NCI-H2081 (cell line): ENCODE data around the gene CACNA2D4.
"Not testable (repeated sequence)": the region's sequence is repeated elsewhere in the genome, so short reads cannot be mapped to it uniquely, and the experiment has no call there.

Source experiments
- DNase-seq, 2 experiments: peaks; one replicate each; lab custom pipeline; 2025; lab: John Stamatoyannopoulos, UW

The CACNA2D4 gene

DNA sequence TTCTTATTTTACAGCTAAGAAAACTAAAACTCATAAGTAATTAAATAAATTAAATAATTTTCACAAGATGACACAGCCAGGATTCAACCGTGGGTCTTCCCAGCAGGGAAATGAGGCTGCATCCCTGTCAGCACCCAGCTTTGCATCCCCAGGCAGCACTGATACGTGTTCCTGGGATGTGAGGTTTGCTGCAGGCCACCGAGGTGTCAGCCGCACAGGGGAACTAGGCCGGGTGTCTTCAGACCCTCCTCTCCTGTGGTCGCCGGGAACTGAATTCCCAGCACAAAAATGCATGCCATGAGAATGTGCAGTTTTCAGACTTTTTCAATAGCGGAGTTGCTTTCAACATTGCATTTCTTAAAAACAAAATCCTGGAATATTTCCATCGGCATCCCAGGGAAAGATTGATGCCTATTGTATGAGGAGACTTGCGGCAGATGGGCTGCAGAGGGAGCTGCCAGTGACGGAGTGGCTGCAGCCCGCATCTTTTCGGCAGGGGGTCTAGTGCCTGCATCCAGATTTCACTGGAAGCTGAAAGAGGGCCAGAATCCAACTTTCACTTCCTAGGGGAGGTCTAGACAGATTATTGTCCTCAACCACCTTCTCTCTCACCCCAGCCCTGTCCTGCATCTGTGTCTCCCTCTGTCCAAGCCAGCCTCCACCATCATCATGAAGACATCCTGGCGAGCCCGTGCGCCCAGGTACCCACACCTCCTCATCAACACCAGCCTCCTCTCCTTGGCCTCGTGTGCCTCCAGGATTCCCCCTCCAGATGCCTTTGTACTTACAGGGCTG is 85.5 kb downstream of the CACNA2D4 start:
- no peak for DNase-seq

DNA sequence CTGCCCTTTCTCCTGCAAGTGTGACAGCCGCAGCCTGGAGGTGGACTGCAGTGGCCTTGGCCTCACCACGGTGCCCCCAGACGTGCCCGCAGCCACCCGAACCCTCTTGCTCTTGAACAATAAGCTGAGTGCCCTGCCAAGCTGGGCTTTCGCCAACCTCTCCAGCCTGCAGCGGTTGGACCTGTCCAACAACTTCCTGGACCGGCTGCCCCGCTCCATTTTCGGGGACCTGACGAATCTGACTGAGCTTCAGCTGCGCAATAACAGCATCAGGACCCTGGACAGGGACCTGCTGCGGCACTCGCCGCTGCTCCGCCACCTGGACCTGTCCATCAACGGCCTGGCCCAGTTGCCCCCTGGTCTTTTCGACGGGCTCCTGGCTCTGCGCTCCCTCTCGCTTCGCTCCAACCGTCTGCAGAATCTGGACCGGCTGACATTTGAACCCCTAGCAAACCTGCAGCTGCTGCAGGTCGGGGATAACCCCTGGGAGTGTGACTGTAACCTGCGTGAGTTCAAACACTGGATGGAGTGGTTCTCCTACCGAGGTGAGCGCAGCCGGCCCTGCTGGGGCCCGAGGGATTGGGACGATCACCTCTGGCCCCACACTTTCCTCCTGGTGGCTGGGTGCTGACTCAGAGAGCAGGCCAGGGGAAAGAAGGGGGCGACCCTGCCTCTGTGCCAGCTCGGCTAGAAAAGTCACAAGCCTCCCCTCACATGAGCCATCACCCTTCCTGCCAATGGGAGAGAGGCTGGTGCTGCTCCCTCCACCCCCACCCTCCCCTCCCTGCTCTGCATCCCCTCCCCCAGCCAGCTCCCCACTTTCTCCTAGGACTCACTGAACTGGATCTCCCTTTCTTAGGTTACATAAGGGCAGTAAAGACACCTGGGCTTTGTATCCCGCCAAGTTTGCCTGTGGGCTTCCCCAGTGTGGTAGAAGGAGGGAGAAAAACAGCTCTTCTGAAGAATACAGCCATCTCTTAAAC is 87.2 kb downstream of the CACNA2D4 start:
- no peak for DNase-seq

DNA sequence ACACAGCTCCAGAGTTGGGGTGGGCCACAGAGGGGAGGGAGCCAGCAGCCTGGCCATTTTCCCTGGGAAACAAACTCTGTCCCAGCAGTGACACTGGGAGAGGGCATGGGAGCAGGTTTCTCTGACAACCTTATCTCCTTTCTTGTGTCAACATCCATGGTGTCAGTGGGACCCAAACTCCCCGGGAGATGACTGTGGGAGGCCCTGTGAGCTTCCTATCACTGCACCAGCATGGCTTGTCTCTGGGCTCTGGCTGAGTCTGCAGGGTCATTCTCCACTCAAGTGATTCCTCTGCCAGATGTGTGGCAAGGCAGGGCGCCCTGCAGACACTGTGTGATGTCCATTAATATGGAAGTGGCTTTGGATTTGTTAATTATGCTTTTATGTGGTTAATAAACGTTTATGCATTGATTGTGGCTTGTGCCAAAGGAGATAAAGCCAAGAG is 88.0 kb downstream of the CACNA2D4 start:
- DNase-seq = no peak

DNA sequence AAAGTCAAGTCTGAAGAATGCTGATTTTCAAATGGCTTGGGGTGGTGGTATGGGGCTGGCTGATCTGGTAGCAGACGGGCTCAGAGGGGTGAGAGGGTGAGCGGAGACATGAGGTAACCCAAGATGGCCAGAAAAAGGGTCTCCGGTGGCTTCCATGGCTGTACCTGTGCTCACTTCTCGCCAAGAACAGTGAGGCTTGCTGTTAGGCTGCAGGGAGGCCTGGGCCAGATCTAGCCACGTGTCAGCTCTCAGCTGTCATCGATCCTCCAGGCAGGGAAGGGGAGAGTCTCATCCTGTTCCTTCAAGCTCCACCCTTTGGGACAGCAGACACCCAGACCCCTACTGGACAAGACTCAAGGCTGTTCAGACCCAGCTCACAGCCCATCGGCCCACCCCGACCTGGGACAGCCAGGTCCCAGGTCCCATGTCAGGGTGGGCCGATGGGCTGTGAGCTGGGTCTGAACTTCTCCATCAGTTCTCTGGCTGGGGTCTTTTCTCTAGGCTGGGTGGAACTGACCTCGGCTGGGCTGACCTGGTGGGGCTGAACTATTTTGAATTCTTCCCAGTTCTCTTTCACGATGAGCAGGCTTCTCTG is 89.0 kb downstream of the CACNA2D4 start:
- no peak for DNase-seq

DNA sequence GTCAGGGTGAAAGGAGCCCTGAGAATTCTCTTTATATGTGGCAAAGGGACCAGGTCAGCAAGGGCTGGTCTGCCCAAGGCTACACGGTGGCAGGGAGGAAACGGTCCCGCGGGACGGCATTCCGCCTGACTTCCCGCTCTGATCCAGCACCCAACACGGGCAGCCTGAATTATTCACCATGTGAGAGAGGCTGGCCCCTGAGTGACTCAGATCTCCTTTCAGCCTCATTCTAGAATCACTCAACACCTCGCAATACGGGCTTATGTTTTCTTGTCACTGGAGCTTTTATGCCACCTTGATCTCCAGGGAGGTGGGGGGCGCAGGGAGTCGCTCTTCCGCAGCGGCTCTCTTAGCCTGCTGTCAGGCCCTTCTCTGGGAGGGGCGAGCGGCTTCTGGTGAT is 89.6 kb downstream of the CACNA2D4 start:
- DNase-seq = no peak

DNA sequence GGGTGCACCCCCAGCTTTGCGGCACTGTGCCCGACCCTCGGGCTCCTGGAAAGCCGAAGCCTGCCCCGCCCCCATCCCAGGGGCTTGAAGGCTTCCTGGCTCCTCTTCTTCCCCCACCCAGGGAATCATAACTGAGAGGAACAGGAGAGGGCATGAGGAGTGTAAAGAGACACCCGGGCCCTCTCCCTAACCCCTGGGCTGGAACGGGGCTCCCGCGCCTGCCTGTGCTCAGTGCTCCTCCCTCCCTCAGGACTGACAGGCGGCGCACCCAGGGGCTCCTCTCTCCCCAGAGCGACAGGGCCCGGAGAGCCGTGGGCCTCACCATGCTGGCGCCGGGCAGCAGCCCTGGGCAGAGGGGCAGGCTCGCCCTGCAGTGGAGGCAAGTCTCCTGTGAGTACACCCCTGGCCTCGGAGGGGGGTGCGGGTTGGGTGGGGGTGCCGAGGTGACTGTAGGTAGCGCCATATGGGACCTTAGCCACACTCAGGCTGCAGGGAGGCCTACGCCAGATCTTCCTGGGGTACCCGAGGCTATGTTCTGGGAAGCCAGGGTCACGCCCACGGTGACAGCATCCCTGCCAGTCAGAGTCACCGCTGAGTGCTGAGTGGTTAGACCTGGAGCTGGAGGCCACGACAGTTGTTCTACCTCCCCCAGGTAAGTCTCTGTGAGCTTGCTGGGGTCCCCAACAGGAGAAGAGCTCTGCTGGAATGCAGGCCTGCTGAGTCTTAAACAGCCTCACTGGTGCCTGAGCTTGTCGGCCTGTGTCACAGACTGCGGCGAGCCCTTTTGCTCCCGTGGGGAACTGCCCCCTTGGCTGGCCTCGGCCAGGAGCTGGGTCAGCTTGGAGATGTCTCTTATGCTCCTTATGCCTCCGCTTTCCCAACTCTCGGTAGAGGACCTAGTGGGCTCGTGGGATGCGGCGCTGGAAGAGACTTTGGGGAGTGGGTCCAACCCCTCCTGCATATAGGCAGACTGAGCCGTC is 90.3 kb downstream of the CACNA2D4 start:
- no peak for DNase-seq

DNA sequence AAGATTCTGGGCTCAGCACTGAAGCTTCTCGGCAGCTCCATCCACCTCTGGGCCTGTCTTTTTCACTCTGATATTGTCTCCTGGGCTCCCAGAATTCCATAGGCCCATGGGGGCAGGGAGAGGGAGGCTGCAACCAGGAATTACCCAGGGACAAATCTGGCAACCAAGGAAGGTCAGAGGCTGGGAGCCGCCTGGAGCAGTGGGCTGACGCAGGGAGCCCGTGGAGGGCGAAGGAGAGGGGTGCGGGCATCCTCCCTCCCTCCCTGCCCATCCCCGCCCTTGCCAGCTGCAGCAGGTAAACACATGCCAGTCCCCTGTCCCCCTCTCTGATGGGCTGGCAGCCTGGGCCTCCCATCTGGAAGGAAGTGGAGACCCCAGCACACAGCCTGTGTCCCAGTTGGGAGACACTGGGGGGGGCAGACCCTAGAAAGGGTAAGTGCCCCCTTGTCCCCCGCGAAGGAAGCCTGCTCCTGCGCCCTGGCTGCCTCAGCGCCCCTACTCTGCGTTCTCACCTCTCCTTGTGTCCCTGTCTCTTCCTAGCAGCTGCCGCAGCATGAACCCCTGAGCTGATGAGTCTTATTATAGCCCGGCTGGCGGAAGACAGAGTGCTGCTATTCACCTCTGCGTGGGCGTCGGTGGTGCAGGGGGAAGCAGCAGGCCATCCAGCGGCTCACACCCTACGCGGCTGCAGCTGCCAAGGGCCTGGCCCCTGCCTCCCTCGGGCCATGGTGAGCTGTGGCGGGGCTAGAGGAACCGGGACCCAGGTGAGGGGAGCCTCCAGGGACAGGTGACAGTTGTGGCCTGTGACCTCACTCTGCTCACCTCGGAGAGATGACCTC is 91.4 kb downstream of the CACNA2D4 start:
- no peak for DNase-seq

DNA sequence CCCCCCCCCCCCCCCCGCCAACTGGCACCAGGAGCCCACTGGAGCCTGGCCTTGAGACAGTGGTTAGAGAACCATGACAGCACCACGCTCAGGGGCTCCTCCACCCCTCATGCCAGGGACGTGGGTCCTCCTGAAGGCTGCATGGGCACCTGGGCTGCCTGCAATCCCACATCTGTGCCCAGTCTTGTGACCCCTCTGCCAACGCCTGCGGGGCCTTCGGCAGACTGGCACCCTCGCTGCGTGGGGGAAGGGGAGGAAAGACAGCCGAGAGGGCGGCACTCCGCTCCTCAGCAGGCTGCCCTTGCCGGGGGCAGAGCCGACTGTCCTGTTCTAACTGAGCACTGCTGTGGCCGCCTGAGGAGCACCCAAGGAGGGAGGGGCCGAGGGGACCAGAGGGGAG is 92.1 kb downstream of the CACNA2D4 start:
- DNase-seq = no peak

DNA sequence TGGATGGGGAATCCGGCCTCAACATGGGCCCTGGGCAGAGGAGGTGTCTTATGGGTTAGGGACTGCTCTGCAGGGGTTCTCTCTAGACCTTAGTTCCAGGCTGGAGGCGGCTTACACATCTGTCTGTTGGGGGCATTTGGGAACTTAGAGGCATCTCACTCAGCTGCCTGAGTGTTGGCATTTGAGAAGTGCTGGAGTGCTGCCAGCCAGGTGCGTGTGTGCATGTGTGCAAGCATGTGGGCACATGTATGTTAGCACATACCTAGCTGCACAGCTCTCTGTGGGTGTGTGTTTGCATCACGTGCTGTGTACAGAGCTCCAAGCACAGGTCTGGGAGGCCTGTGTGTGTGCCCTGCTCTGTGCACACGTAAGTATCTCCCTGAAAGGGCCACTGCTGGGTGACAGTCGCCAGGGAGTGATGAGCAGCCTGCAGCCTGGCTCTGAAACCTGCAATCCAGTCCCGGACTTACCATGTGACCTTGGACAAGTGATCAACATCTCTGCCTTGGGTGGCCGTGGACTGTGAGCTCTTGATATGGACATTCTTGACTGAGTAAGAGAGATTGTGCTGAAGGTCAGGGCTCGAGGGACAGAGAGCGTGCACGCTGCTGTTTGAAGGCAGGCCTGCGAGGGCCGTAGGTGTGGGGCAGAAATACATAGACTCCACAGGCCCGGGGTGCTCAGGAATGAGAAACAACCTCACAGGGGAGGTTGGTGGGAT is 92.9 kb downstream of the CACNA2D4 start:
- DNase-seq = no peak

DNA sequence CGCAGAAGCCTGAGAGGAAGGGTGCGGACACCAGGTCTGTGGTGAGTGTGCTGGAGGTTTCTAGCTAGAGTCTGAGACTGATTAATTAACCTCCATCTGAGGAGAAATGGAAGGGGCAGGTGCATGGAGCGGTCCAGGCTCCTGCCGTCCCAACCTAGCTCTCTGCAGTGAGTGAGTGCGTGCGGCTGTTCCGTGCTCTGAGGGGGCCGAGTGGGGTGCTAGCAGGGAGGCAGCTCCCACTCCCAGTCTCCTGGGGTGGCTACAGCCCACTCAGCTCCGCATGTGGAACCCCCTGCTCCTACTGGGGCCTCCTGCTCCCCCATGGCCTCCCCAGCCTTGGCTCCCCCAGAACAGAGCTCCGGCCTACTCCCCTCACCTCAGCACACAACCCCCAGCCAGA is 95.2 kb downstream of the CACNA2D4 start:
- DNase-seq = no peak

DNA sequence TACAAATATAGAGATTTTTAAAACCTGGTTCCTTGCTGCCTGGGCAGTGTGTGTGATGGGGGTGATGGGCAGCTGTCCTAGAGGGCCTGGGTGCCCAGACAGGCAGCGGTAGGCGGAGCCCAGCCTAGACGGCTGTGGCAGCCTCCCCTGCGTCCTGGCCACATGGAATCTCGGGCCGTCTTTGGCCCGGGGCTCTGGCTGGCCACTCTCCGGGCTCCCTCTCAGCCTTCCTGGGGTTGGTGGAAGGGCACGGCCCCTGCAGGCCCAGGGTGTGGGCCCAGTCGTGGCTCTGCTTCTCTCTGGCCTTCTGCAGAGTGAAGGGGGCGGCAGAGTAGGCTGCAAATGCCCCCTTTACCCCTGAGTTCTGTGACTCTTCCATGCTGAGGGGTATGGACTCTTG is 95.8 kb downstream of the CACNA2D4 start:
- no peak for DNase-seq

DNA sequence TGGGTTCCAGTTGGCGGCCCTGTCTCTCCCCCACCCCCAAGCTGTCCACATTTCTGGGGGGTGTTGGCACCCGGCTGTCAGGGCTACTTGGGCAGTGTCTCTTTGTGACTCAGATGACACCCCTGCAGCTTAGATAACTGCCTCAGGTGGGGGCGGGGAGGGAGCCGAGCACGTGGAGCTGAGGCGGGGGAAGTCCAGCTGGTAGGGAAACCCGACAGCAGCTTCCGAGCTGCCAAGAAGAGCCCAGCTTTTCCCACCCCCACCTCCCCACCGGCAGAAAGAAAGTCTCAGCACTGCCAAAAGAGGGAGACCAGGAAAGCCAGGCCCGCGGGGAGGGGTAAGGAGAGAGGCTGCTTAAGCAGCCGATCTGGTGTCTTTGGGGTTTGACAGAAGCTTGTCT is 96.6 kb downstream of the CACNA2D4 start:
- no peak for DNase-seq

DNA sequence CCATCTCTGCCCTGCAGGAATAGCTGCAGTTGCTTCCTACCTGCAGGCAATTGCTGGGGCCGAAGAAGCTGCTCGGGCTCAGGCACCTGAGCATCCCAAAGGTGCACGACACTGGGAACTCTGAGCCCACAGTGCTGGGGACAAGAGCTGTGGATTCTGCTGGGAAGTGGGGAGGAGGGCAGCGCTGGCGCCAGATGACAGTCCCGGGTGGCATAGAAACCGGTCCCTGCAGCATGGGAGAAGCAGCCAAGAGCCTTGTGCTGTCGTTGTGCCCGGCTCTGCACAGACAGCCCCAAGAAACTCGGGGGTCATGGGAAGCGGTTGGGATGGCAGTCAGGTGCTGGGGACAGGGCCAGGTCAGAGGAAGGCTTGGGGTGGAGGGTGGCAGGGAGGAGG is 97.6 kb downstream of the CACNA2D4 start:
- no peak for DNase-seq

DNA sequence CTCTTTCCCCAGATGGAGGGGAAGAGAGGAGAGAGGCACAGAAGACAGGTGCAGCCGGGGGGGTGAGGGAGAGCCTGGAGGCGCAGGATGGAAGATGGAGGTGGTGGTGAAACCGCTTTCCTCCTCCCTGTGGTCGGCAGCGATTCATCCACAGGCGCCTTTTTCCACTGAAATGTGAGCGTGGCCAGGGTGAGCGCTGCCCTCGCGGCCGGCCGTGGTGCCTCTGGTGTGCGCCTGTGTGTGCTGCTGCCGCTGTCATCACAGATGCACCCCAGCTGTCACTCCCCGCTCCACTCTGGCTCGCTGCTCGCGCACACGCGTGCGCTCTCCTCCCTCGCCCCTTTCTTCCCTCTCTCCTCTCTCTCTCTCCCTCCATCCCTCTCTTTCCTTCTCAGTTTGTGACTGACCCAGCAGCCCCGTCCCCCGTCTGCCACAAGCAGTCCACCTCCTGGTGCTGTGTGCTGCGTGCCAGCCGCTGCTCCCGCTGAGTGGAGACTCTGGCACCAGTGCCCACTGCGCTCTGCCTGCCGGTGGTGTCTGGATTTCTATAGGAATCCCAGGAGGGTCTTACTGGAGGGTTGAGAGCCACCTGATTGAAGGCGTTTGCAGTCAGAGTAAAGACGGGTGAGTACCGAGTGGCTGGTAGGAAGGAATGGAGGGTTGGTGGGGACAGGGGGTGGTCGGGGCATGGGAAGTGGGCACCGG is 98.1 kb downstream of the CACNA2D4 start, which contains the start of gene LRTM2:
Gene LRTM2 (plus strand): TSS at position 375 of the 705 bp plus-strand sequence. CDS start 7,584 bp downstream, outside the sequence.
- no peak for DNase-seq

DNA sequence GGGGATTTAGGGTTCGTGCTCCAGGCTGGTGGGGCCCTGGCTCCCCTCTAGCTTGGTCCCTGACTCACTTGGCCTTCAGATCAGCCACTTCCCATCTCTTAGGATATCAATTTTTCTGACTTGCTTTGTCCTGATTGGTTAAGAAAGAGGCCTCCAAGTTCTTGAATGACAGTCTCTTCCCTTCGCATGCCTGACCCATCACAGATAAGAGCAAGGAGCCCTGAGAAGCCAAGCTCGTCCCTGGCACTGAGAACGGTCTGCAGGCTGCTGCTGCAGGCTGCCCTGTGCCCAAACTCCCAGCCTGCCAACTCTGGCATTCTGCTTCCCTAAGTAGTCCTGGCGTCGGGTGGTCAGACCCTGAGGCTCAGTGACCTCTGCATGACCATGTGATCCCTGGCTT is 98.9 kb downstream of the CACNA2D4 start:
- no peak for DNase-seq

DNA sequence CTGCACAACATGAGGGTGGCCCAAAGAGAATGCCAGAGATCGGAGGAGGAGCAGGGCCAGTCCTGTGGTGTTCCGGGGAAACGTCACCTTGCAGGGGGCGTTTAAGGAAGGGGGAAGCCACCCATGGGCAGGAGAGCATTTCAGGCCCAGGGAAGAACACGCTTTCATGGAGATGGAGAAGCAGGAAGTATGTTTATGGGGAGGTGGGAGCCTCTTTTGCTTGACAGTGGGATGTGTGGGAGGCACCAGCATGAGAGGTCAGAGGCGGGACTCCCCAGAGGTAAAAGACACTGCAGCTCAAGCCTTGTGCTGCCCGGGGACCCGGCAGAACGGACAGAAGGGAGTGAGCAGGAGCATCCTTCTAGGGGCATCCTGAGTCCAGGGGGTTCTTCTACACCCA is 99.4 kb downstream of the CACNA2D4 start:
- no peak for DNase-seq

DNA sequence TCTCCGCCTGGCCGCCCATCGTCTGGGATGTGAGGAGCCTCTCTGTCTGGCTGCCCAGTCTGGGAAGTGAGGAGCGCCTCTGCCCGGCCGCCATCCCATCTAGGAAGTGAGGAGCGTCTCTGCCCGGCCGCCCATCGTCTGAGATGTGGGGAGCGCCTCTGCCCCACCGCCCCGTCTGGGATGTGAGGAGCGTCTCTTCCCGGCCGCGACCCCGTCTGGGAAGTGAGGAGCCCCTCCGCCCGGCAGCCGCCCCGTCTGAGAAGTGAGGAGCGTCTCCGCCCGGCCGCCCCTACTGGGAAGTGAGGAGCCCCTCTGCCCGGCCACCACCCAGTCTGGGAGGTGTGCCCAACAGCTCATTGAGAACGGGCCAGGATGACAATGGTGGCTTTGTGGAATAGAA is 100.5 kb downstream of the CACNA2D4 start:
- DNase-seq = not testable (repeated sequence)

DNA sequence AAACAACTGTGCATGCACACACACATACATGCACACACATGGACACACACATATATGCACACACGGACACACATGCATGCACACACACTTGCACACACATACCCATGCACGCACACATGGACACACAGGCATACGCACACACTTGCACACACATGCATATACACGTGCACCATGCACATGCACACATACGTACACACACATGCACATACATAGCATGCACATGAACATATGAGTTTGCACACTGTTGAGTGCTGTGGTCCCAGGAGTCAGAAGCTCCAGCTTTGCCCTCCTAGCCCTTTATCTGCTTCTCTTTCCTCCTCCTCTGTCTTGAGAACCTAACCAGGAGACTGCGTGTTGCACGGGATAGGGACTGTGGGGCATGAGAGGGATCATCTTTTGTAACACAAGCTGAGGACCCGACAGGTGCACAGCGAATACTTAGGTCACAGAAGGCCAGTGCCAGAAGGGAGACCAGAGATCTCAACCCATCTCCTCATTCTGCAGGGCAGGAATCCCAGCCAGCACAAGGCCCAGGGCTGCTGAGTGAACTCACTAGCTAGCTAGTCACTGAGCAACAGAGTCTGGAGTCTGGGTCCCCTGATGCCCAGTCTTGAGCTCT is 101.6 kb downstream of the CACNA2D4 start:
- DNase-seq = no peak
